Left renal cortex interstitium (tissue), 4 donors: ENCODE data around the gene LIN7C. TPM values are rescaled to one million over a fixed set of nuclear protein-coding genes. Genes with fewer than 3 reads are reported as not detected.
"Not testable (repeated sequence)": the region's sequence is repeated elsewhere in the genome, so short reads cannot be mapped to it uniquely, and the experiment has no call there.

Experiments
- DNase-seq, 4 donors: peaks; one replicate each; pipeline ENCODE4 v3.0.0-alpha.2; 2013; ENCODE audit warnings: low read depth in 4 of 4, low spot score in 2 of 4, missing footprints in 1 of 4
- polyA plus RNA-seq, 4 donors: library from polyadenylated mRNA; unstranded; fragments of 120-200 nt; gene quantifications; one replicate each; pipeline ENCODE4 v1.2.1, GENCODE V29; 2013; ENCODE audit not compliant: insufficient read length in 4 of 4

The LIN7C gene, protein sequence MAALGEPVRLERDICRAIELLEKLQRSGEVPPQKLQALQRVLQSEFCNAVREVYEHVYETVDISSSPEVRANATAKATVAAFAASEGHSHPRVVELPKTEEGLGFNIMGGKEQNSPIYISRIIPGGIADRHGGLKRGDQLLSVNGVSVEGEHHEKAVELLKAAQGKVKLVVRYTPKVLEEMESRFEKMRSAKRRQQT
- polyA plus RNA-seq: 10 to 100 TPM; 20.1 to 31.1 (median 24.1) TPM

DNA sequence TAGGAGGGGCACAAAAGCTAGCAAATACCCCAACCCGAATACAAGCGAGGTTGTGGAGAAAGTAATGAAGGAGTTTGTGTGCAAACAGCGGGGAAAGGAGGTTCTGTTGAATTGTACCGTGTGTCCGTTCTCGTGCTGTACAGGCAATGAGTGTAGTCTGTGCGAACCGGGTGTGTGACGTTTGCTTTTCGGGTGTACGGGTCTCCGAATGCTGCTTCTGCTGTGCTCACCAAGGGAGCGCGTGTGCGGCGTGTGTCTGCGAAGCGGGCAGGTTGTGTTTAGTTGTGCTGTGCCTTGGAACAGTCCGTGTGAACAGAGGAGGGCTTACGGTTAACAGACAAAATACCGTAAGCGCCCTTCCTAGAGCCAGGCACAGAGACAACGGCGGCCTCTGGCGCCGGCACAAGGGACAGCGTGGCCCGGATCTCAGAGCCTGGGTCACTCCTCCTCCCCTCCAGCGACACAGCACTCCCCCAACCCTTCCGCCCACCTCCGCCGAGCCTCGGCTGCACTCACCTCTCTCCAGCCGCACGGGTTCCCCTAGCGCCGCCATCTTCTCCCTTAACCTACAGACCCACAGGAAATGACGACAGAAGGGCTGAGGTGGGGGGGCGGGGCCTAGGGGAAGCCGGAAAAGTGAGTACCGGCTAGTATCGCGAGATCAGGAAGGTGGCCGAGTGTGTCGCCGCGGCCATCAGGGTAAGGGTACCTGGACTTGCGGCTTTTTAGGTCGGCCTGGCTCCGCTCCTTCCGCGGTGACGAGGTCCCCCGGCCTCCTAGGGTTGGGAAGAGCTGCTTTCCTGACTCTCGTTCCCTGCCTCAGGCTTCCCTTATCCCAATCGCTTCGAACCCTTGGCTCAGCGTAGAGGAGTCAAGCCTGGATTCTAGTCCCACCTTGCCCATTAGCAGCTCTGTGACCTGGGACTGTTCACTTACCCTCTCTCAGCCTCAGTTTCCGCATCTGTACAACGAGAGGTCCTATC is at the start of gene LIN7C:
Gene LIN7C (minus strand): TSS at position 570 of the 983 bp plus-strand sequence. CDS start 17 bp downstream, at position 553.
- DNase-seq: peak; percentile 88 to 96 (median 92)

DNA sequence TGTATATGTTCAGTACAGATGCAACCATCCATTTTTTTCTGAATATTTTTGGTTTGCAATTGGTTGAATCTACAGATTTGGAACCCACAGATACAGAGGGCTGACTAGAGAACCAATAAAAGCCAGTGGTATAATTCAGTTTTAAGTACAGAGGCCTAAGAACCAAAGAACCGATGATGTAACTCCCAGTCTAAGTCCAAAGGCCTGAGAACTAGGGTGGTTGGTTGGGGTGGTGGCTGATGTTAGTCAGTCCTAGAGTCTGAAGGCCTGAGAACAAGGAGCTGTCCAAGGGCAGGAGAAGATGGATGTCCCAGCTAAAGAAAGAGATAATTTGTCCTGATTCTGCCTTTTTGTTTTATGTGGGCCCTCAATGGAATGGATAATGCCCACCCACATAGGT is 48.7 kb upstream of the LIN7C start:
- no peak for DNase-seq

DNA sequence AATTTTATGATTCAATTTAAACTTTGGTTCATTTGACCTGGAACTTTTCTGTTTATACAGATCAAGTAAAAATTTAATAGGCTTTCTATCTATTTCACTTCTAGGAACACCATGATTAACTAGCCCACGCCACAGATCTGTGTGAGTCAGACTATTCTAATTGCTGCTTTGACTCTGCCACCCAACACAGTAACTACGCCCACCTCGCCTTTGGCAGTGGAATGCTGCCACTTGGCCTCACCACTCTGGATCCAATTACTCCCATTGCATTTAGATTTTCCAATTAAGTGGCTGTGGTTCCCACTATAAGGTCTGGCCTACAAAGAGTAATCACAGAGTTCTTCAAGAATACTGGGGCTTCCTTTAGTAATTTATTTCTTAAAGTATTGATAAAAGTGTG is 46.6 kb upstream of the LIN7C start:
- no peak for DNase-seq

DNA sequence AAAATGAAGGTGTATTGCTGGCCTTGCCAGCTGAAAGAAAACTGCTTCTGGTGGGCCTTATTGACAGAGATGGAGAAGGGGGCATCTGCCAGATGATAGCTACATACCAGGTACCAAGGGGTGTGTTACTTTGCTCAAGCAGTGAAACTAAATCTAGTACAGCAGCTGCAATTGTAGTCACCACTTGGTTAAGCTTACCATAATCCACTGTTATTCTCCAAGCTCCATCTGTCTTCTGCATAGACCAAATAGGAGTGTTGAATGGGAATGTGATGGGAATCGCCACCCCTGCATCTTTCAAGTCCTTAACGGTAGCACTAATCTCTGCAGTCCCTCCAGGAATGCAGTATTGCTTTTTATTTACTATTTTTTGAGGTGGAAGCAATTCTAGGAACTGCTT is 45.8 kb upstream of the LIN7C start:
- no peak for DNase-seq

DNA sequence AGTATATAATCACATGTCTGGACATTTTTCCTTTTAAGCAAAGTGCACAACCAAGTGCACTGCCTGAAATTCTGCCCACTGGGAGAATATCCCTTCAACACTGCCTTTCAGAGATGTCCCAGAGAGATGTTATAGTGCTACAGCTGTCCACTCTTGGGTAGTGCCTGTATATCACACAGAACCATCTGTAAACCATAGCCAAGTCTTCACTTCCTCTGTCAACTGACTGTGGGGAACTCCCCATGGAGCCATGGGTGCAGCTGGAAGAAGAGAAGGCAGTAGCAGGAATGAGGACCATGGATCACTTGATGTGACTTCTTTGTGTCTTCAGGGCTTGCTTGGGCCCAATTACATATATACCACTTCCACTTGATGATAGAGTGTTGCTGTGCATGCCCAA is 44.6 kb upstream of the LIN7C start:
- DNase-seq: no peak

DNA sequence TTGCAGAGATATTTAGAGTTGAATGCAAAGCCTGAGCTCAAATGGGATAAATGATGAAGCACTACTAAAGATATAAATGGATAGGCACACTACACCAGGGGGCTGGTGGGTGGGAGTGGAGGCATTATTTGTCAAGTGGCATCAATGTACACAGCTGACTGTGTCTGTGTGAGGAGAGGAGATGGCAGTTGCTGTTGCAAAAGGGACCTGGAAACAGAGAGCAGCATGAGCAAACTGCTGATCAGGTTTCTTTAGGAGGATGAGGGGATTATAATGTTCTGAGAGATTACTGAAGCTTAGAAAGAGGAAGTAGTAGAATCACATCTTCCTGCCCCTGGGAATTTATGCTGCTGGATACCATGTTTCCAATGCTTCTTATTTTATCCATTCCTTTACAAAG is 39.4 kb upstream of the LIN7C start:
- no peak for DNase-seq

DNA sequence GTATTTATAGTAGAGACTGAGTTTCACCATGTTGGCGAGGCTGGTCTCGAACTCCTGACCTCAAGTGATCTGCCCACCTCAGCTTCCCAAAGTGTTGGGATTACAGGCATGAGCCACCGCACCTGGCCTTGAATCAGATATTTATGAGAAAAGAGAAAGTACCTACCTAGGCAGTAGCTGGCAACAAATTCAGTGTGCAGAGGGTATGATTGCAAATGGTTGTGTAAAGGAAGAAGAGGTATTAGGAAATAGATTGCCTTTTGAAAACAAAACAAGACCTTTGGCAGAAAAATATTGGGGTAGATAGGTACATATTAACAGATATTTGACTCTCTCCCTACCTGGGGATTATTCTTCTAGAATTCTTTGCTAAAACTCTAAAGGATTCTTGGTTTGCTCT is 38.5 kb upstream of the LIN7C start:
- DNase-seq: no peak

DNA sequence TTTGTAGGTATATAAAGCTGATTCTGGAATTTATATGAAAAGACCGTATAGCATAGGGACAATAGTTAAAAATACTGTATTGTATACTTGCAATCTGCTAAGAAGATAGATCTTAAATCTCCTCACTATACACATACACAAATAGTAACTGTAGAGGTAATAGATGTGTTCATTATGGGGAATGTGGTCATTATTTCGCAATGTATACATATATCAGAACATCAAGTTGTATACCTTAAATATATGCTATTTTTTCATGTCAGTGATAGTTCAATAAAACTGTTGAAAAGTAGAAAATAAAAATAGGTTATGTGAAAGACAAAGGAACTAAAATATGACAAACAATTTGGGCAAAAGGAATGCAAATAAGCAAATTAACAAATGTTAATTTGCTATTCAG is 35.2 kb upstream of the LIN7C start:
- DNase-seq: no peak

DNA sequence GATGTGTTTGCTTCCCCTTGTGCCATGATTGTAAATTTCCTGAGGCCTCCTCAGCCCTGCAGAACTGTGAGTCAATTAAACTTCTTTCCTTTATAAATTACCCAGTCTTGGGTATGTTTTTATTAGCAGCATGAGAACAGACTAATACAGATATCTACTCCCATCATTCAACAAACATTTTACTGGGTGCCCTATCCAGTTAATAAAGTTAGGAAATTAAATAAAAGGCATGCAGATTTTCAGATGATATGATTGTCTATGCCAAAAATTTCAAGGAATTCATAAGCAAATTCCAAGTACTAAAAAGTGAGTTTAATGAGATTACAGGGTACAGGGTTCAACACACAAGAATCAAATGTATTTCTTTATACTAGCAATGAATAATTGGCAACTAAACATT is 33.5 kb upstream of the LIN7C start:
- no peak for DNase-seq

DNA sequence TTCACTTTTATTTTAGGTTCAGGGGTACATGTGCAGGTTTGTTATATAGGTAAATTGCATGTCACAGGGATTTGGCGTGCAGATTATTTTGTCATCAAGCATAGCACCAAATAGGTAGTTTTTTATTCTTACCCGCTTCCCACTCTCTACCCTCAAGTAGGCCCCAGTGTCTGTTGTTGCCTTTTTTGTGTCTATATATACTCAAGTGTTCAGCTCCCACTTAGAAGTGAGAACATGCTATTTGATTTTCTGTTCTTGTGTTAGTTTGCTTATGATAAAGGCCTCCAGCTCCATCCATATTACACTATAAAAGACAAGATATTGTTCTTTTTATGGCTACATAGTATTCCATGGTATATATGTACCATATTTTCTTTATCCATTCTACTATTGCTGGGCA is 28.5 kb upstream of the LIN7C start:
- DNase-seq: no peak

DNA sequence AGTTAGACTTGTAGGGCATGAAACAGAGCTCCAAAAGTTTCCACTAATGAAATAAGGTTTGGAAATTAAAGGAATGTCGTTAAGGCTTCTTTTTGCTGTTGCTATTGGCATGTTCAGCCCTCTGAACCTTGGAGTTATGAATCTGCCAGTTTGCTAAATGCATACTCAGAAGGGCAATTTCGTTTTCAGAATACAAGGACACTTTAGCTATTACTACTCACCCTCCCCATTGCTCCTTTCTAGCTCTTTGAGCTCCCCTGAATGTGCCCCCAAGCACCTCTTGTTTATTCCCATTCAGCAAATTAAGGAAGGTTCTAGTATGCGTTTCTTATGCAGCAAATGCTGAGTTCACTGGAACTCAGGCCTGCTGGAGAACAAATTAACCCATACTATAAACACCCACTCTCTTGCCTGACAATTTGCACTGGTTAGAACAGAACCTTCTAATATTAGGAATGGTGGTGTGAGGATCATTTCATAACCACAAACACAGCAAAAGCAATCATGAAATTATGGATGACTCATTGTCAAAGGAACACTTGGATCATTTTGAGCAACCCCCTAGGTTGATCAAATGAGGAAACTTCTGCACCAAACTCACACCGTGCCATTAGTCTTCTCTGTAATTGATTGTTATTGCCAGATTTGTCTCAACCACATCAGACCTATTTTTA is 26.2 kb upstream of the LIN7C start:
- DNase-seq: no peak

DNA sequence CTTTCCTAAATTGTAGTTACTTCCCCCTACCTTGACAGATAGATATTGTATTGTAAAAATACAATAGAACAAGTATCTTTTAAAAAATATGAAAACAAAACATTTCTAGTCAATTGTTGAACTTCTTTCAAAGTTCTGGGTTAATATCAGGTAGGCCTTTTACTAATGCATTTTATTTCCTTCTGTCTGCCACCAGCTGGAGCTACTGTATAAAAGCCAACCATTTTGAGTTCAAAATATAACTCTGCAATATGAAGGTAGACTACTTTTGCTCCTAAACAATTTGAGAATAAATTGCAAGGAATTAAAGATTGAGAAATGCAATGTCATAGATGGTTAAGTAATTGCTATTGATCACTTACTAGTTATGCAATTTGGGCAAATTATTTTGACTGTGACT is 22.1 kb upstream of the LIN7C start:
- no peak for DNase-seq

DNA sequence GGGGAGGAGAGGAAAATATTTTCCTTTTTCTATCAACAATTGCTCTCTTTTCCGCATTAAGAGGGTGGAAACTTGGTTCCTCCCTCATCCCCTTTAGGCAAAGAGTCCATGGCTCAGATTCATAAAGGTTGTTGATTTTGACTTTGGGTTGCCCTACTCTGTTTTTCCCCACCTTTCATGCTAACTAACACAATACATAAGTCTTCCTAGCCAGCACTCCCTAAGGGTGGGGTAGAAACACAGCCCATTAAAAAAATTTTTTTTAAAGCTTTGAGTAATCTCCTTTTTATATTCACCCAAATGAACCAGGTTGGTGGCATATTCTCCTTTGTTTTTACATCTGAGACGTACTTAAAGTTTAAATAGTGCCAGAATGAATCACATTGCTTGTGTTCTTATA is 20.0 kb upstream of the LIN7C start:
- no peak for DNase-seq

DNA sequence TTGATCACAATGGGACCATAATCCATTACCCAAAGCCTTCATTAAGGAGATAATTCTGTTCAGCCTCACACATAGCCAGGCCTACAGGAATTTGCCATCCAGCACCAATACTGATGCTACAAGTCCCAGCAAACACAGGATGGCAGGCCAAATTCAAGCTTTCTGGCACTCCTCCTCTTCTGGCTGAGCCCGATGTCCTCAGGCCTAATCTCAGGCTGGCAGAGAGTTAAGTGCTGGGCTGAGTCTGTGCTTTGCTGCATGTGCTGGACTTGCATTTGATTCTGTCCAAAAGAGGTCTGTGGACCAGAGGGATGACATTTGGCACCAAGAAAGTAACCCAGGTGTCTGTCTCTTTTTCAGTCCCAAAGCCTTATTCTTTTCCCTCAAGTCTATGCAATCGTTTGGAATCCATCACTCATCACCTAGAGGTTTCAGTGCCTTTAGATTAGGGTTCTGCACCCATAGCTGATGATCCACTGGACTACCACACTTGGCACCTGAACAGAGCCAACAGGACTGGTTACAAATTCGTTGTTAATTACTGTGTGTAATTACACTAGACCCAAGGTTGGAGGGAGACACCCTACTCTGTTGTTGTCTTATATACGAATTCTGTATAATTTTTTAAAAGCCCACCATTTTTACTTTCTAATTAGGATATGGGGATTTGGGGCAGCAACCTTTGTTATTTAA is 19.4 kb upstream of the LIN7C start:
- no peak for DNase-seq

DNA sequence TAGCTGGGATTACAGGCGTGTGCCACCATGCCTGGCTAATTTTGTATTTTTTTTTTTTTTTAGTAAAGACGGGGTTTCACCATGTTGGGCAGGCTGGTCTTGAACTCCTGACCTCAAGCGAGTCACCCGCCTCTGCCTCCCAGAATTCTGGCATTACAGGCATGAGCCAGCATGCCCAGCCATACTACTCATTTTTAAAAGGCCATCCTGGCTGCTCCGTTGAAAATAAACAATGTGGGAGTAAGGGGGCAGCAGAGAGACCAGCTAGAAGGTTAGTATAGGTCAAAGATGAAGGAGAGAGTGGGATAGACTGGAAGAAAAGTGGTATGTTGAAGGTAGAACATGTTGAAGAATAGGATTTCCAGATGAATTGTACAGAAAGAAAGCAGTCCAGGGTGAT is 17.6 kb upstream of the LIN7C start:
- DNase-seq: no peak

DNA sequence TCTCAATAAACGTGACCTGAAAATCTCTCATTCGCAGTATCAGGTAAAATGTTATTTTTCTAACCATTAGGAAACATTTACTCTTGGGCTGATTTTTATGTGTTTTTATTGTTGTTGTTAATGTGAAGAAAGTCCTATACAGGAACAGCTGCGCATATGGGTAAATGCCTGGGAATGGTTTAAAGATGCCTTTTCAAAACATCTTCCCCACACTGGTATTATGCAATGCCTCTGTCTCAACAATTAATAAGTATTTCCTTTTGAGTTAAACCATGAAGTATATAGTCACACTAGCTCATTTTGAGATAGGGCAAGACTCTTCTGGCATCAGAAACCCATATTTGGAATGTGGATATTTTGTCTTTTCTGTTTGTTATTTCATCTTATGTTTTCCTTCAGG is 13.7 kb upstream of the LIN7C start:
- no peak for DNase-seq

DNA sequence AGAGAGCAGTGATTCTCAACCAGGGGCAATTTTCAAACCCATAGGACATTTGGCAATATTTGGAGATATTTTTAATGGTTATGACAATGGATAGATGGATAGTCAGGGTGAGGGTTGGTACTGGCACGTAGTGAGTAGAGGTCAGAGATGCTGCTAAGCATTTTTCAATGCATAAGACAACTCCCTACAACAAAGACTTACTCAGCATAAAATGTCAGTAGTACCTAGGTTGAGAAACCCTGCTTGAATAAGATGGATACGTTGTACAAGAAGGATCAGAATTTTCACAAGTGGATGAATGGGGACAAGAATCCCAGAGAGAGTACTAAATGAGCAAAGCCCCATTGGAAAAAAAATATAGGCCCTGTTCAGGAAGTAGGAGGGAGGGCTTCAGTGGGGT is 11.9 kb upstream of the LIN7C start:
- DNase-seq: no peak

DNA sequence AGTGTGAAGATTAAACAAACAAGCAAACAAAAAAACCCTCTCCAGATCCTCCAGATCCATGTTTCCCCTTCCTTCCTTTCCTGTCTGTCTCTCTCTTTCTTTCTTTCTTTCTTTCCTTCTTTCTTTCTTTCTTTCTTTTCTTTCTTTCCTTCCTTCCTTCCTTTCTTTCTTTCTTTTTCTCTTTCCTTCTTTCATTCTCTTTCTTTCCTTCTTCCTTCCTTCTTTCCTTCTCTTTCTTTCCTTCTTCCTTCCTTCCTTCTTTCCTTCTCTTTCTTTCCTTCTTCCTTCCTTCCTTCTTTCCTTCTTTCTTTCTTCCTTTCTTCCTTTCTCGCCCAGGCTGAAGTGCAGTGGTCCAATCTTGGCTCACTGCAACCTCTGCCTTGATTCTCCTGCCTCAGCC is 10.9 kb upstream of the LIN7C start:
- DNase-seq: not testable (repeated sequence)

DNA sequence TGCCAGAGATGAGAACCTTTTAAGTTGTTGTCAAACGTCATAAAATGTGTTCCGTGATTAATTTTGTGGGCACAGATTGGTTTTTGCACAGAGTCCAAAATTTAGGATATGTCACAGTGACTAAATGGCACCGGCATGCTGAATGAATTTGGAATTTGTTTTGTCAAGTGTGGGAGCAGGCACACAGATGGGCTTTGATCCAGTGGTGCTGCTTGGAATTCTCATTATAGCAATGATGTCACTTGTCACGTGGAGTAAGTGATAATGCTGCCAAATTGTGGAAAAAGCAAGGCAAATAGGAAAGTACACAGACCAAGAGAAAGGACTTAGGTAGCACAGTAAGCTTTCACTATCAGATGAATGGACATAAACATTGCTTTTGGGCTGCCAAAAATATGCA is 8.0 kb upstream of the LIN7C start:
- no peak for DNase-seq

DNA sequence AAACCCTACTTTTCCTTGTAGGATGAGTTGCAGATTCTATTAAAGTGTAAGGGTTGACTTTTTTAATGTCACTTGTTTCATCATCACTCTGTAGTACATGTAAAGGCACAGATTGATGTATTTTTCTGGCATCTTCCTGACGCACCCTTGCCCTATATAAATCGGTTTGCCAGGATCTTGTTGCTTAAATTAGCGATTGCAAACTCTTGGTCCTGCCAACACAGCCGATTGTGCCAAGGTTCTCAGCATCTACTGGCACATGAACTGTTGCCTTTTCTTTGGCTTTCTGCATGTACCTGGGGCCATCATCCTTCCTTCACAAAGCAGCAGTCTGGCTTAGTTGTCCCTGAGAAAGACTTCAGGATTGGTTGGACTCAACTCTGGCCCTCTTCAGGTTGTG is 7.5 kb upstream of the LIN7C start:
- no peak for DNase-seq

DNA sequence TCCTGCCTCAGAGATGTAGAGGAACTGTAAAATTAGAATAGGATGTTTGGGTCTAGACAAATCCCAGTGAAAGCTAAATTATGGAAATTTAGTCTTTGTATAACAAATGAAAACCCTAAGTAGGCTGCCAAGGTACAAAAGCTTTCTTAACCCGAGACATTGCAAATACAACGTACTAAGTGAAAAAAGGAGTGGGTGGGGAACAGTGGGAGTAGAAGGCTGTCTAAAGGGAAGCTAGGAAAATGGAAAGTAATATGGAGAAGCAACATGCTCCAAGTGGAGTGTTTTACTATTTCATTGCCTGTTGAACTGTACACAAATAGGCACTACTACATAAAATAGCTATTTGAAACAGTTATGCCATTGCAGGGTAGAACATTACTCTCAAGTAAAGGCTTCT is 6.8 kb upstream of the LIN7C start:
- no peak for DNase-seq
